ENCODE measurements around the gene AKR1E2. TPM values are rescaled to one million over a fixed set of nuclear protein-coding genes. Genes with fewer than 3 reads are reported as not detected.

Gene AKR1E2
- total and polyA plus RNA-seq, 9 of the 15 experiments (the other 6 are each of a cell fraction or from before 2014, with no cell fraction given): 4.2 to 16.6 (median 9.8) TPM

DNA sequence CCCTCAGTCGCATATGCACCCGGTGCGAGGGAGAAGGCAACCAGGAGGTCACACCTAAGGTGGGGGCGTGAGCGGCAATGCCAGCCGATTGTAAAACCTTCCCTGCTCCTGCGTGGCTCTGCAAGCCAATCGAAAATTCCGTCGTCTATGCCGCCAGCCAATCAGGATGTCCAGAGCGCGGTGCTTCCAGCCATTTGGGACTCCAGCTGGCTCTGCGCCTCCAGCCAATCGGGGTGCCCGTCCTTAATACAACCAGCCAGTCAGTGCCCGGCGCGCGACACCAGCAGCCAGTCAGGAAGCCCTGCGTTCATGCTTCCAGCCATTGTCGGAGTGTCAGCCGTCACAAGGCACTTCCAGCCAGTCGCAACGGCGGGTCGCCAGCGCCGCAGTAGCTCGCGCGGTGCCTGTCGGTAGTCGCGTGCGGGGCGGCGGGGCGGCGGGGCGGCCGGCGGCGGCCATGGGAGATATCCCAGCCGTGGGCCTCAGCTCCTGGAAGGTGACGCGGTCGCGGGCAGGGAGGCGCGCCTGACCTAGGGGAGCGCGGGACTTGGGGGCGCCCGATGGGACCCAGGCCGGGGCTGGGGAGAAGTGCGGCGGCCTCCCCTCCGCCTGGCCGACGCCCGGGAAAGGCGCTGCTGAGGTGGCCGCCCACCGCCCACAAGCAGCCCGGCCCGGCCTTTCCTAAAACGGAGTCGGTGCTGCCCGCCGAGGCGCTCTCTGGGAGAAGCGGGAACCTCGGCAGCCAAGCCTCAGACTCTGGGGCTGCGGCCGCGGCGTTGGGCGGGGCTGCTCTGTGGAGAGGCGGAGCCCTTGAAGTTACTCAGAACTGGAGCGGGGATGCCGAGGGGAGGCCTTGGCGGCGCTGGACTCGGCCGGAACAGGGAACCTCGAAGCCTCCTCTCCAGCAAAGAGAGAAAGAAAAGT, at the start of gene AKR1E2 (continued):
- TF ChIP-seq, protein P1, sequence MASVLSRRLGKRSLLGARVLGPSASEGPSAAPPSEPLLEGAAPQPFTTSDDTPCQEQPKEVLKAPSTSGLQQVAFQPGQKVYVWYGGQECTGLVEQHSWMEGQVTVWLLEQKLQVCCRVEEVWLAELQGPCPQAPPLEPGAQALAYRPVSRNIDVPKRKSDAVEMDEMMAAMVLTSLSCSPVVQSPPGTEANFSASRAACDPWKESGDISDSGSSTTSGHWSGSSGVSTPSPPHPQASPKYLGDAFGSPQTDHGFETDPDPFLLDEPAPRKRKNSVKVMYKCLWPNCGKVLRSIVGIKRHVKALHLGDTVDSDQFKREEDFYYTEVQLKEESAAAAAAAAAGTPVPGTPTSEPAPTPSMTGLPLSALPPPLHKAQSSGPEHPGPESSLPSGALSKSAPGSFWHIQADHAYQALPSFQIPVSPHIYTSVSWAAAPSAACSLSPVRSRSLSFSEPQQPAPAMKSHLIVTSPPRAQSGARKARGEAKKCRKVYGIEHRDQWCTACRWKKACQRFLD (CRISPR knock-in tag; IDR thresholded peaks at IDR 0.05): peak; percentile 99
- TF ChIP-seq PHB (CRISPR knock-in tag; IDR thresholded peaks at IDR 0.05) (no peak), PHTF2 (CRISPR knock-in tag; IDR thresholded peaks at IDR 0.05) (no peak), KAT7 (CRISPR knock-in tag; IDR thresholded peaks at IDR 0.05; ENCODE audit: borderline replicate concordance) (peak; percentile 69; the same call in 1 of the 2 replicates), ZNF134 (CRISPR knock-in tag; conservative IDR thresholded peaks at IDR 0.05) (no peak; the same call in 1 of the 2 replicates), SRF (CRISPR knock-in tag; IDR thresholded peaks at IDR 0.05) (no peak), SMAD1 (IDR thresholded peaks at IDR 0.05; ENCODE audit: low read depth, low read length, partially characterized antibody) (no peak), FOXK2 (conservative IDR thresholded peaks at IDR 0.05 in 1 of 2, IDR thresholded peaks at IDR 0.05 in 1 of 2; ENCODE audit: low read depth in 2 of 2) (no peak), ZFP36 (IDR thresholded peaks at IDR 0.05; ENCODE audit: low read depth, low read length, partially characterized antibody) (no peak), ZNF644 (tag; IDR thresholded peaks at IDR 0.05; ENCODE audit: low read depth) (peak; percentile 89), KLF6 (CRISPR knock-in tag; IDR thresholded peaks at IDR 0.05; ENCODE audit: borderline replicate concordance) (0 out of 2 replicates have a peak, but pooled peaks have one; percentile 6), CTBP1 (IDR thresholded peaks at IDR 0.05; ENCODE audit: borderline replicate concordance) (peak; percentile 74), MAFK (IDR thresholded peaks at IDR 0.05; ENCODE audit: low read length) (0 out of 2 replicates have a peak, but pooled peaks have one; percentile 4), HDAC2 (IDR thresholded peaks at IDR 0.05) (no peak), RNF2 (IDR thresholded peaks at IDR 0.05) (no peak; the same call in 1 of the 2 replicates), ZNF24 (IDR thresholded peaks at IDR 0.05) (no peak), RHOXF2B (CRISPR knock-in tag; conservative IDR thresholded peaks at IDR 0.05) (no peak)
- TF ChIP-seq, protein P2, sequence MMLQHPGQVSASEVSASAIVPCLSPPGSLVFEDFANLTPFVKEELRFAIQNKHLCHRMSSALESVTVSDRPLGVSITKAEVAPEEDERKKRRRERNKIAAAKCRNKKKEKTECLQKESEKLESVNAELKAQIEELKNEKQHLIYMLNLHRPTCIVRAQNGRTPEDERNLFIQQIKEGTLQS (IDR thresholded peaks at IDR 0.05): no peak
- TF ChIP-seq, protein P2 (CRISPR knock-in tag; conservative IDR thresholded peaks at IDR 0.05): no peak
- TF ChIP-seq, protein P3, sequence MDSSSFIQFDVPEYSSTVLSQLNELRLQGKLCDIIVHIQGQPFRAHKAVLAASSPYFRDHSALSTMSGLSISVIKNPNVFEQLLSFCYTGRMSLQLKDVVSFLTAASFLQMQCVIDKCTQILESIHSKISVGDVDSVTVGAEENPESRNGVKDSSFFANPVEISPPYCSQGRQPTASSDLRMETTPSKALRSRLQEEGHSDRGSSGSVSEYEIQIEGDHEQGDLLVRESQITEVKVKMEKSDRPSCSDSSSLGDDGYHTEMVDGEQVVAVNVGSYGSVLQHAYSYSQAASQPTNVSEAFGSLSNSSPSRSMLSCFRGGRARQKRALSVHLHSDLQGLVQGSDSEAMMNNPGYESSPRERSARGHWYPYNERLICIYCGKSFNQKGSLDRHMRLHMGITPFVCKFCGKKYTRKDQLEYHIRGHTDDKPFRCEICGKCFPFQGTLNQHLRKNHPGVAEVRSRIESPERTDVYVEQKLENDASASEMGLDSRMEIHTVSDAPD (CRISPR knock-in tag; IDR thresholded peaks at IDR 0.05): no peak
- TF ChIP-seq, protein P4, sequence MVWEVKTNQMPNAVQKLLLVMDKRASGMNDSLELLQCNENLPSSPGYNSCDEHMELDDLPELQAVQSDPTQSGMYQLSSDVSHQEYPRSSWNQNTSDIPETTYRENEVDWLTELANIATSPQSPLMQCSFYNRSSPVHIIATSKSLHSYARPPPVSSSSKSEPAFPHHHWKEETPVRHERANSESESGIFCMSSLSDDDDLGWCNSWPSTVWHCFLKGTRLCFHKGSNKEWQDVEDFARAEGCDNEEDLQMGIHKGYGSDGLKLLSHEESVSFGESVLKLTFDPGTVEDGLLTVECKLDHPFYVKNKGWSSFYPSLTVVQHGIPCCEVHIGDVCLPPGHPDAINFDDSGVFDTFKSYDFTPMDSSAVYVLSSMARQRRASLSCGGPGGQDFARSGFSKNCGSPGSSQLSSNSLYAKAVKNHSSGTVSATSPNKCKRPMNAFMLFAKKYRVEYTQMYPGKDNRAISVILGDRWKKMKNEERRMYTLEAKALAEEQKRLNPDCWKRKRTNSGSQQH (CRISPR knock-in tag; IDR thresholded peaks at IDR 0.05): no peak
- TF ChIP-seq, protein P5, sequence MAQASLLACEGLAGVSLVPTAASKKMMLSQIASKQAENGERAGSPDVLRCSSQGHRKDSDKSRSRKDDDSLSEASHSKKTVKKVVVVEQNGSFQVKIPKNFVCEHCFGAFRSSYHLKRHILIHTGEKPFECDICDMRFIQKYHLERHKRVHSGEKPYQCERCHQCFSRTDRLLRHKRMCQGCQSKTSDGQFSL (CRISPR knock-in tag; IDR thresholded peaks at IDR 0.05): peak; percentile 86
- TF ChIP-seq, protein P5 (tag; IDR thresholded peaks at IDR 0.05): peak in 1 of 2 experiments; percentile 65; a peak in 2 of 4 replicates
